Left lung (tissue), 10 donors: ENCODE data around the gene ADORA2B. TPM values are rescaled to one million over a fixed set of nuclear protein-coding genes. Genes with fewer than 3 reads are reported as not detected.
A peak's percentile ranks its signal among the peaks of the same experiment; 100 is the strongest.
"Not testable (repeated sequence)": the region's sequence is repeated elsewhere in the genome, so short reads cannot be mapped to it uniquely, and the experiment has no call there.

Experiments used
- ATAC-seq: fragments of 200-7000 bp; cut with Tn5 transposase; one replicate; pipeline ENCODE4 v1.9.1; 2020; ENCODE audit warnings: moderate library complexity
- DNase-seq, 4 donors: peaks; one replicate each; pipeline ENCODE4 v3.0.0-alpha.2; 2013 to 2020
- H3K27ac ChIP-seq, 2 donors: fragments of 200-600 bp; sonication (generic) in 1 of 2; one replicate each; pipeline versions ENCODE4 v1.5.0 to v1.8.0; 2020 to 2021
- H3K27me3 ChIP-seq, 2 donors: fragments of 200-600 bp; sonication (generic) in 1 of 2; one replicate each; pipeline versions ENCODE4 v1.5.0 to v1.8.0; 2020 to 2021
- H3K36me3 ChIP-seq, 2 donors: fragments of 200-600 bp; sonication (generic) in 1 of 2; one replicate each; pipeline versions ENCODE4 v1.5.0 to v1.8.0; 2020 to 2021
- H3K4me1 ChIP-seq, 2 donors: fragments of 200-600 bp; one replicate each; pipeline ENCODE4 v1.8.0; 2021
- H3K4me3 ChIP-seq, 2 donors: fragments of 200-600 bp; sonication (generic) in 1 of 2; one replicate each; pipeline versions ENCODE4 v1.5.0 to v1.8.0; 2020 to 2021; ENCODE audit warnings: mild to moderate bottlenecking in 1 of 2
- H3K9me3 ChIP-seq, 2 donors: fragments of 200-600 bp; sonication (generic) in 1 of 2; one replicate each; pipeline versions ENCODE4 v1.5.0 to v1.8.0; 2020 to 2021
- intact Hi-C, 2 donors: fragments of 100-400 bp; cut with DNase I; formaldehyde crosslinking; loops; one replicate each; pipeline versions ENCODE4 v1.11.2 to v1.14.2; 2022
- polyA plus RNA-seq, 6 donors: library from polyadenylated mRNA; unstranded; fragments of 120-200 nt; gene quantifications; one replicate each; pipeline ENCODE4 v1.2.1, GENCODE V29; 2013; ENCODE audit not compliant: insufficient read length in 6 of 6
- total RNA-seq, 2 donors: library from RNA; stranded (reverse); fragmentation: NEBNext Ultra II Directional; extraction: Animal tissue kit (Norgen Biotek cat#: 25700); gene quantifications; one replicate each; pipeline ENCODE4 v1.2.1, GENCODE V29; 2021
- TF ChIP-seq, protein P1 (sequence below), 2 donors: fragments of 200-600 bp; sonication (generic) in 1 of 2; IDR thresholded peaks; one replicate each; pipeline versions ENCODE4 v1.5.0 to v1.8.0; 2021; ENCODE audit warnings: antibody characterized with exemption in 2 of 2
- donor health status: DM: no; HTN: yes; CAD: no.
- donor health status: DM: no; HTN: no; CAD: no.

ADORA2B gene
- total and polyA plus RNA-seq, 8 donors: 2.3 to 12.2 (median 6.3) TPM

- Histone ChIP-seq H3K36me3 (no peaks in the 10 kb centered on the region), H3K27me3 (no peaks in the 10 kb centered on the region), H3K4me1 (peaks cover 0 to 17% of the 10 kb centered on the region in 2 donors), H3K27ac (no peak overlapping the region), H3K9me3 (no peaks in the 10 kb centered on the region), H3K4me3 (no peak overlapping the region)
- TF ChIP-seq, protein P1, sequence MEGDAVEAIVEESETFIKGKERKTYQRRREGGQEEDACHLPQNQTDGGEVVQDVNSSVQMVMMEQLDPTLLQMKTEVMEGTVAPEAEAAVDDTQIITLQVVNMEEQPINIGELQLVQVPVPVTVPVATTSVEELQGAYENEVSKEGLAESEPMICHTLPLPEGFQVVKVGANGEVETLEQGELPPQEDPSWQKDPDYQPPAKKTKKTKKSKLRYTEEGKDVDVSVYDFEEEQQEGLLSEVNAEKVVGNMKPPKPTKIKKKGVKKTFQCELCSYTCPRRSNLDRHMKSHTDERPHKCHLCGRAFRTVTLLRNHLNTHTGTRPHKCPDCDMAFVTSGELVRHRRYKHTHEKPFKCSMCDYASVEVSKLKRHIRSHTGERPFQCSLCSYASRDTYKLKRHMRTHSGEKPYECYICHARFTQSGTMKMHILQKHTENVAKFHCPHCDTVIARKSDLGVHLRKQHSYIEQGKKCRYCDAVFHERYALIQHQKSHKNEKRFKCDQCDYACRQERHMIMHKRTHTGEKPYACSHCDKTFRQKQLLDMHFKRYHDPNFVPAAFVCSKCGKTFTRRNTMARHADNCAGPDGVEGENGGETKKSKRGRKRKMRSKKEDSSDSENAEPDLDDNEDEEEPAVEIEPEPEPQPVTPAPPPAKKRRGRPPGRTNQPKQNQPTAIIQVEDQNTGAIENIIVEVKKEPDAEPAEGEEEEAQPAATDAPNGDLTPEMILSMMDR (IDR thresholded peaks at IDR 0.05): no peak
- DNase-seq (no peak), ATAC-seq (peak; percentile 31)
- intact Hi-C loops: no loop called here
These were observed 13.5 kb upstream of the ADORA2B start for GRCh38 chr17:15931394-15931793.

DNA sequence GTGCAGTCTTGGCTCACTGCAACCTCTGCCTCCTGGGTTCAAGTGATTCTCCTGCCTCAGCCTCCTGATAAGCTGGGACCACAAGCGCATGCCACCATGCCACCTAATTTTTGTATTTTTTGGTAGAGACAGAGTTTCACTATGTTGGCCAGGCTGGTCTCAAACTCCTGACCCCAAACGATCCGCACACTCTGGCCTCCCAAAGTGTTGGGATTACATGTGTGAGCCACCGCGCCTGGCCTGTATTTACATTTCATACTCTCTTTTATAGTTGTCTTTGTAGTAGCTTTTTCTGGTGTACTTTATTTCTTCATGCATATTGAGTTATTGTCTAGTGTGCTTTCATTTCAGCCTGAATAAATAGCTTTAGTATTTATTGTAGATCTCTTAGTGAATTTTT lies 10.1 kb upstream of the ADORA2B start:
- intact Hi-C loops: no loop called here

GRCh38 chr17:15935891-15936290 lies 9.0 kb upstream of the ADORA2B start:
- ATAC-seq (no peak), DNase-seq (no peak)
- intact Hi-C loops: no loop called here
- Histone ChIP-seq H3K4me3 (no peak overlapping the region), H3K9me3 (no peaks in the 10 kb centered on the region), H3K36me3 (no peaks in the 10 kb centered on the region), H3K4me1 (no peaks in the 10 kb centered on the region), H3K27ac (no peak overlapping the region), H3K27me3 (no peaks in the 10 kb centered on the region)
- TF ChIP-seq, protein P1 (IDR thresholded peaks at IDR 0.05): no peak

More for the DNA sequence above, 10.1 kb upstream of the ADORA2B start:
- Histone ChIP-seq H3K4me3 (no peak overlapping the region), H3K27ac (no peak overlapping the region), H3K27me3 (no peaks in the 10 kb centered on the region), H3K4me1 (no peaks in the 10 kb centered on the region), H3K9me3 (no peaks in the 10 kb centered on the region), H3K36me3 (no peaks in the 10 kb centered on the region)
- ATAC-seq (no peak), DNase-seq (no peak)
- TF ChIP-seq, protein P1 (IDR thresholded peaks at IDR 0.05): no peak

GRCh38 chr17:15936481-15936880 lies 8.4 kb upstream of the ADORA2B start:
- ATAC-seq, H3K27me3 ChIP-seq, intact Hi-C loops, H3K36me3 ChIP-seq, H3K4me3 ChIP-seq, H3K4me1 ChIP-seq, DNase-seq, H3K9me3 ChIP-seq, H3K27ac ChIP-seq: not testable (repeated sequence)

DNA sequence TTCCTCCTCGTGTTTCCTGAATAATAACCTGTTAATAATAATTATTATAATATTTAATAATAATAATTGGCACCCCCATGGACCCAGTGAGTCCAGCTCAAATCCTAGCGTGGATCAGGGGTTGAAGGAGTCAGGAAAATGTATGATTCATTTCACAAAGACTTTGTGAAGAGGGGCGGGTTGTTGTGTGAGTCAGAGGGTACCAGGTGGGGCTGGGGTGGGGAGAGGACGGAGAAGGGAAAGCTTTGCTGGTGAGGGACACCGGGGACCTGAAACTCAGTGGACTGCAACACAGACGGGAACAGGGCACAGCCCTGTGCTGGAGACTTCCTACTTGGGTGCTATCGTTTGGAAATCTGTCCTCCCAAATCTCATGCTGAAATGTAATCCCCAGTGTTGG lies 3.1 kb upstream of the ADORA2B start:
- DNase-seq (no peak), ATAC-seq (no peak)
- intact Hi-C loops: no loop called here
- Histone ChIP-seq H3K9me3 (no peaks in the 10 kb centered on the region), H3K27me3 (peaks cover 0 to 24% of the 10 kb centered on the region in 2 donors), H3K4me3 (no peak overlapping the region), H3K36me3 (no peaks in the 10 kb centered on the region), H3K27ac (peak overlapping the region in 1 of 2 donors; percentile 46), H3K4me1 (peaks cover 11 to 50% of the 10 kb centered on the region in 2 donors)
- TF ChIP-seq, protein P1 (IDR thresholded peaks at IDR 0.05): no peak

DNA sequence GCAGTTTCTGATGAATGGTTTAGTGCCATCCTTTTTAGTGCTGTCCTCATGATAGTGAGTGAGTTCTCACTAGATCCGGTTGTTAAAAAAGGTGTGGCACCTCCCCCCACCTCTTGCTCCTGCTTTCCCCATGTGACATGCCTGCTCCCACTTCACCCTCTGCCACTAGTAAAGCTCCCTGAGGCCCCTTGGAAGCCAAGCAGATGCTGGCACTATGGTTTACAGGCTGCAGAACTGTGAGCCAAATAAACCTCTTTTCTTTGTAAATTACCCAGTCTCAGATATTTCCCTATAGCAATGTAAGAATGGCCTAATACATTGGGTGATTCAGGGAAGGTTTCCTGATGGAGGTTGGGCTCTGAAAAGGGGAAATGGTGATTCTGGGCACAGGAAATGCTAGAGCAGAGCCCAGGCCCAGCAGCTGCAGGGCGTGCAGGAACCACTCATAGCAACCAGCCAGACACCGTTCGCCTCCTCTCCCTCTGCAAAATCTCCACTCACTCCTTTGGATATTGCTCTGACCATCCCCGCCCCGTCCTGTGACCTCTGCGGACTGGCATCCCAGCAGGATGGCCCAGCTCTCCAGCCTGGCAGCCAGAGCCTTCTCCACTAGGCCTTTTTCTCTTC lies 2.6 kb upstream of the ADORA2B start:
- Histone ChIP-seq H3K4me3 (no peak overlapping the region), H3K36me3 (no peaks in the 10 kb centered on the region), H3K4me1 (peaks cover 11 to 54% of the 10 kb centered on the region in 2 donors), H3K27ac (peak overlapping the region in 1 of 2 donors; percentile 46), H3K9me3 (no peaks in the 10 kb centered on the region), H3K27me3 (peaks cover 0 to 24% of the 10 kb centered on the region in 2 donors)
- intact Hi-C loops: no loop called here
- peak in 1 of 4 donors; percentile 54 for DNase-seq
- TF ChIP-seq, protein P1 (IDR thresholded peaks at IDR 0.05): no peak
- ATAC-seq: no peak
